ENCODE measurements around the gene RLN3.

DNA sequence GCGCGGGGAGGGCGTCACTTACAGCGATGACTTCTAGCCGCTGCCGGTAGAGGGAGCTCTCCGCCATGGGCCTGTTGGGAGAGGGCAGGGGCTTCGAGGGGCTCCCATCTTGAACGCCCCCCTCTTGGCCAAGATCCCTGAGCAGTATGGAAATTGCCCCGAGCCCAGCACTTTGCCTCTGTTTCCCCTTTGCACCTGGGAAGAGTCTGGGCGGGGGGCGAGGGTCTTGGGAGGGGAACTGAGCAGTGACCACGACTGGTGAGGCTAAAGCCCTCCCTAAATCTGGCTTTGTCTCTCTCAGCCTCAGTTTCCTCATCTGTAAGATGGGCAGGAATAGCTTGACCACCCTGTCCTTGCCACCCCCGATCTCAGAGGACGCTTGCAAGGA, 31.1 kb downstream of the RLN3 start:
- no peak for TF ChIP-seq PAX5 (IDR thresholded peaks at IDR 0.05; ENCODE audit: insufficient read depth, low read length, severe bottlenecking)
- TF ChIP-seq POLR2A (IDR thresholded peaks at IDR 0.05; ENCODE audit: low read depth, low read length), result no peak

All from GM12891 (cell line).